Left lung (tissue), 10 donors: ENCODE measurements around the gene ABI1. TPM values are rescaled to one million over a fixed set of nuclear protein-coding genes. Genes with fewer than 3 reads are reported as not detected.
A peak's percentile ranks its signal among the peaks of the same experiment; 100 is the strongest.

Experiments
- ATAC-seq: fragments of 200-7000 bp; cut with Tn5 transposase; one replicate; pipeline ENCODE4 v1.9.1; 2020; ENCODE audit warnings: moderate library complexity
- DNase-seq, 4 donors: peaks; one replicate each; pipeline ENCODE4 v3.0.0-alpha.2; 2013 to 2020
- H3K27ac ChIP-seq, 2 donors: fragments of 200-600 bp; sonication (generic) in 1 of 2; one replicate each; pipeline versions ENCODE4 v1.5.0 to v1.8.0; 2020 to 2021
- H3K27me3 ChIP-seq, 2 donors: fragments of 200-600 bp; sonication (generic) in 1 of 2; one replicate each; pipeline versions ENCODE4 v1.5.0 to v1.8.0; 2020 to 2021
- H3K36me3 ChIP-seq, 2 donors: fragments of 200-600 bp; sonication (generic) in 1 of 2; one replicate each; pipeline versions ENCODE4 v1.5.0 to v1.8.0; 2020 to 2021
- H3K4me1 ChIP-seq, 2 donors: fragments of 200-600 bp; one replicate each; pipeline ENCODE4 v1.8.0; 2021
- H3K4me3 ChIP-seq, 2 donors: fragments of 200-600 bp; sonication (generic) in 1 of 2; one replicate each; pipeline versions ENCODE4 v1.5.0 to v1.8.0; 2020 to 2021; ENCODE audit warnings: mild to moderate bottlenecking in 1 of 2
- H3K9me3 ChIP-seq, 2 donors: fragments of 200-600 bp; sonication (generic) in 1 of 2; one replicate each; pipeline versions ENCODE4 v1.5.0 to v1.8.0; 2020 to 2021
- intact Hi-C, 2 donors: fragments of 100-400 bp; cut with DNase I; formaldehyde crosslinking; loops; one replicate each; pipeline versions ENCODE4 v1.11.2 to v1.14.2; 2022
- polyA plus RNA-seq, 6 donors: library from polyadenylated mRNA; unstranded; fragments of 120-200 nt; gene quantifications; one replicate each; pipeline ENCODE4 v1.2.1, GENCODE V29; 2013; ENCODE audit not compliant: insufficient read length in 6 of 6
- total RNA-seq, 2 donors: library from RNA; stranded (reverse); fragmentation: NEBNext Ultra II Directional; extraction: Animal tissue kit (Norgen Biotek cat#: 25700); gene quantifications; one replicate each; pipeline ENCODE4 v1.2.1, GENCODE V29; 2021
- TF ChIP-seq, protein P1 (sequence below), 2 donors: fragments of 200-600 bp; sonication (generic) in 1 of 2; IDR thresholded peaks; one replicate each; pipeline versions ENCODE4 v1.5.0 to v1.8.0; 2021; ENCODE audit warnings: antibody characterized with exemption in 2 of 2
- donor health status: DM: no; HTN: yes; CAD: no.
- donor health status: DM: no; HTN: no; CAD: no.

The ABI1 gene
- total and polyA plus RNA-seq, 8 donors, result 46.8 to 71.6 (median 63.1) TPM

- intact Hi-C loops, result no loop called here
- TF ChIP-seq, protein P1, sequence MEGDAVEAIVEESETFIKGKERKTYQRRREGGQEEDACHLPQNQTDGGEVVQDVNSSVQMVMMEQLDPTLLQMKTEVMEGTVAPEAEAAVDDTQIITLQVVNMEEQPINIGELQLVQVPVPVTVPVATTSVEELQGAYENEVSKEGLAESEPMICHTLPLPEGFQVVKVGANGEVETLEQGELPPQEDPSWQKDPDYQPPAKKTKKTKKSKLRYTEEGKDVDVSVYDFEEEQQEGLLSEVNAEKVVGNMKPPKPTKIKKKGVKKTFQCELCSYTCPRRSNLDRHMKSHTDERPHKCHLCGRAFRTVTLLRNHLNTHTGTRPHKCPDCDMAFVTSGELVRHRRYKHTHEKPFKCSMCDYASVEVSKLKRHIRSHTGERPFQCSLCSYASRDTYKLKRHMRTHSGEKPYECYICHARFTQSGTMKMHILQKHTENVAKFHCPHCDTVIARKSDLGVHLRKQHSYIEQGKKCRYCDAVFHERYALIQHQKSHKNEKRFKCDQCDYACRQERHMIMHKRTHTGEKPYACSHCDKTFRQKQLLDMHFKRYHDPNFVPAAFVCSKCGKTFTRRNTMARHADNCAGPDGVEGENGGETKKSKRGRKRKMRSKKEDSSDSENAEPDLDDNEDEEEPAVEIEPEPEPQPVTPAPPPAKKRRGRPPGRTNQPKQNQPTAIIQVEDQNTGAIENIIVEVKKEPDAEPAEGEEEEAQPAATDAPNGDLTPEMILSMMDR (IDR thresholded peaks at IDR 0.05), result no peak
- no peak overlapping the region for H3K4me3 ChIP-seq
These were observed 8.8 kb upstream of the ABI1 start for GRCh38 chr10:26869528-26869927.

DNA sequence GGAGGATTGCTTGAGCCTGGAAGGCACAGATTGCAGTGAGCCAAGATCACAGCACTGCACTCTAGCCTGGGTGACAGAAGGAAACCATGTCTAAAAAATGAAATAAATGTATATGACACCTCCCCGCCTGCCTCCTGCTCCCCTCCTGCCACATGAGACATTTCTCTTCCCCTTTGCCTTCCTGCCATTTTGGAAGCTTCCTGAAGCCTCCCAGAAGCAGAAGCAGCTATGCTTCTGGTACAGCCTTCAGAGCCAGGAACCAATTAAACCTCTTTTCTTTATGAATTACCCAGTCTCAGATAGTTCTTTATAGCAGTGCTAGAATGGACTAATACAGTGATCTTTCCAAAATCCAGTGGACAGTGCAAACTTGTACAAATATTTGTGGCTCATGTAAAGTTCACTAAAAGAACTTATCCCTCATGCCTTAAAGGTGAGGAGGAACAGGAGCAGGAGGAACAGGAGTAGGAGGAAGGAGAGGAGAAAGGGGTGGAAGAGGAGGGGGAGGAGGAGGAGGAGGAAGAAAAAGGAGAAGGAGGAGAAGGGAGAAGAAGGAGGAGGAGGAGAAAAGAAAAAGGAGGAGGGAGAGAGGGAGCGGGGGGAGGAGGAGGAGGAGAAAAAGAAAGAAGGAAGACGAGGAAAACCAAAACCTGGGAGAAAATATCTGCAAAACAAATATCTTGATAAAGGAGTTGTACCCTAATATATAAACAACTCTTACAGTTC is 2.8 kb upstream of the ABI1 start:
- H3K4me1 ChIP-seq, result peaks cover 4 to 16% of the 10 kb centered on the region in 2 donors
- DNase-seq (no peak), ATAC-seq (no peak)
- intact Hi-C loops, result no loop called here
- H3K27ac ChIP-seq, result no peak overlapping the region
- H3K4me3 ChIP-seq, result no peak overlapping the region
- no peaks in the 10 kb centered on the region for H3K27me3 ChIP-seq
- TF ChIP-seq, protein P1 (IDR thresholded peaks at IDR 0.05), result no peak
- no peaks in the 10 kb centered on the region for H3K9me3 ChIP-seq
- H3K36me3 ChIP-seq, result no peaks in the 10 kb centered on the region

More at GRCh38 chr10:26869528-26869927, 8.8 kb upstream of the ABI1 start:
- ATAC-seq (peak; percentile 14), DNase-seq (peak in 1 of 4 donors; percentile 8)
- Histone ChIP-seq H3K9me3 (no peaks in the 10 kb centered on the region), H3K27me3 (no peaks in the 10 kb centered on the region), H3K27ac (no peak overlapping the region), H3K36me3 (no peaks in the 10 kb centered on the region), H3K4me1 (no peaks in the 10 kb centered on the region)

DNA sequence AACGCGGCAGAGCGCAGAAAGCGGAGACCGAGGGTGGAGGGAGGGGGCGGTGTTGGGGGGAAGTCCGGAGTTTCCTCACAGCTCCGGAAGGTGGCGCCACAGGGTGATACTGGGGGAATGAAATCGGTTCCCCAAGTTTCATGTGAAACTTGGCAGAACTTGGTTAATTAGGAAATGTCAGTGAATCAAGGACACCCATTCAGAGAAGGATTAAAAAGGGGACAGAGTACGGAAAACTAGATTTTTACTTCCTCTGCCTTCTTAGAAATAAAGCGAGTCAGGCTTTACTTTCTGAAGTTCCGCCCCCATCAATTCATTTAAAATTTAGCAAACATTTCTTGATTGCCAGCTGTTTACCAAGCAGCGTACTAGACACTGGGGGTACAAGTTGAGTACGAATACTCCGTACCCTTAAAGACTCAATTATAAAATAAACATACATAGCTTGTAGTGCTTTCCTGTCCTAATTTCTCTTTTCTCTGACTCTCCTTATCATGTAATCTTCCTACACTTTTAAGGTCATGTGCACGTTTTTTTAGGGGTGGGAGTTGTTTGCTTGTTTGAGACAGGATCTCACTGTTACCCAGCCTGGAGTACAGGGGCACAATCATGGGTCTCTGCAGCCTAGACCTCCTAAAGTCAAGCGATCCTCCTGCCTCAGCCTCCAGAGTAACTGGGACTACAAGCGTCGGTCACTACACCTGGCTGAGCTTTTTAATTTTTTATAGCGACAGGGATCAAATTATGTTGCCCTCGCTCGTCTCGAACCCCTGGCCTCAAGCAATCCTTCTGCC is 644 bp upstream of the ABI1 start:
- H3K4me1 ChIP-seq, result peaks cover 13 to 37% of the 10 kb centered on the region in 2 donors

GRCh38 chr10:26860102-26860442 is 686 bp downstream of the ABI1 start:
- Histone ChIP-seq H3K27me3 (no peaks in the 10 kb centered on the region), H3K27ac (peak overlapping the region; percentile 99), H3K9me3 (no peaks in the 10 kb centered on the region), H3K36me3 (no peaks in the 10 kb centered on the region), H3K4me3 (peak overlapping the region; percentile 90 to 99), H3K4me1 (peaks cover 15 to 50% of the 10 kb centered on the region in 2 donors)
- ATAC-seq (peak; percentile 56), DNase-seq (peak; percentile 39 to 90 (median 76))
- intact Hi-C loops, result no loop called here
- TF ChIP-seq, protein P1 (IDR thresholded peaks at IDR 0.05), result no peak

More for the DNA sequence above, 644 bp upstream of the ABI1 start:
- Histone ChIP-seq H3K4me3 (peak overlapping the region in 1 of 2 donors; percentile 99), H3K9me3 (no peaks in the 10 kb centered on the region), H3K27ac (peak overlapping the region in 1 of 2 donors; percentile 99), H3K27me3 (no peaks in the 10 kb centered on the region), H3K36me3 (no peaks in the 10 kb centered on the region)
- intact Hi-C loops, result no loop called here
- DNase-seq, result no peak
- ATAC-seq, result no peak
- TF ChIP-seq, protein P1 (IDR thresholded peaks at IDR 0.05), result peak; percentile 80 to 88
